DMS 273 (cell line): ENCODE data around the gene NVL.
"Not testable (repeated sequence)": the region's sequence is repeated elsewhere in the genome, so short reads cannot be mapped to it uniquely, and the experiment has no call there.

Experiments used
- DNase-seq: peaks from one replicate; lab custom pipeline; 2025; ENCODE audit not compliant: unreplicated experiment; lab: John Stamatoyannopoulos, UW

The NVL gene

DNA sequence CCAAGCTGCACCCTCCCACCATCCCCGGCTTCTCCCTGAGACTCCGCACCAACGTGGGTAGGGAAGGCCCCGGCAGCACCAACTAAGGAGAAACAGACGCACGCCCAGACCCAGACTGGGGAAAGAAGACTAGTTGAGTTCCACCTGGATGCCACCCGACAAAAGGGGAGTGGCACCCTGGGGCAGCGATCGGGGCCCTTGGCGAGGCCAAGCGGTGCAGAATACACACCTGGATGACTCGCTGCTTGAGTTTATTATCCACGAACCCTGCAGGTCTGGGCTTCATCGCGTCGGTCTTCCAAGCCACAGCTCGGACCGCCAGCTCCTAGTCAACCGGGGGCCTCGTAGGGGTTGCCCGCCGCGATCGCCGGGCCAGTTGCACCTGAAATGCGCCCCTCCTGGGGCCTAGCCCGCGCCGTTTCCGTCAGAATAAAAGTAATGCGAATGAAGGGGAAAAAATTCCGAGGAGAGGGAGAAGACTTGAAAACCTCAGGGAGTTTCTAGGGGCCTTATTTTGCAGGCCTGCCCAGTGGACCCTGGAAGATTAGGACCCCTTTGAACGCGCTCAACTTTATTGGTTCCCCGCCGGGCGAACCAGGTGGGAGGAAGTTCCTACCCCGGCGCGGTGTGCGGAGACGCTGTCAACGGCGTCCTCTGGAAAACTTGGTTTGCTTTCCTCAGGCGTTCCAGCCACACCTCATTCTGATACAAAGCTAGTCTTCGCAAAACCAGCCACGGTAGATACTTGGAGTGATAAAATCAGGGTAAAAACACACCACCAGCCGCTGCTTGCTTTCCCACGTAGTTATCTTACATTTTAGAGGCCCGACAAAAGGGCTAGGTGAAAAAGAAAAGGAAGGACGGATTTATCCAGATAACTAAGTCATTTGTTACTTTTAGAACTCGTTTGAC, at the start of gene NVL:
Gene NVL (minus strand): TSS at position 331 of the 912 bp plus-strand sequence. CDS start 45 bp downstream, at position 286.
- DNase-seq: peak; percentile 97

DNA sequence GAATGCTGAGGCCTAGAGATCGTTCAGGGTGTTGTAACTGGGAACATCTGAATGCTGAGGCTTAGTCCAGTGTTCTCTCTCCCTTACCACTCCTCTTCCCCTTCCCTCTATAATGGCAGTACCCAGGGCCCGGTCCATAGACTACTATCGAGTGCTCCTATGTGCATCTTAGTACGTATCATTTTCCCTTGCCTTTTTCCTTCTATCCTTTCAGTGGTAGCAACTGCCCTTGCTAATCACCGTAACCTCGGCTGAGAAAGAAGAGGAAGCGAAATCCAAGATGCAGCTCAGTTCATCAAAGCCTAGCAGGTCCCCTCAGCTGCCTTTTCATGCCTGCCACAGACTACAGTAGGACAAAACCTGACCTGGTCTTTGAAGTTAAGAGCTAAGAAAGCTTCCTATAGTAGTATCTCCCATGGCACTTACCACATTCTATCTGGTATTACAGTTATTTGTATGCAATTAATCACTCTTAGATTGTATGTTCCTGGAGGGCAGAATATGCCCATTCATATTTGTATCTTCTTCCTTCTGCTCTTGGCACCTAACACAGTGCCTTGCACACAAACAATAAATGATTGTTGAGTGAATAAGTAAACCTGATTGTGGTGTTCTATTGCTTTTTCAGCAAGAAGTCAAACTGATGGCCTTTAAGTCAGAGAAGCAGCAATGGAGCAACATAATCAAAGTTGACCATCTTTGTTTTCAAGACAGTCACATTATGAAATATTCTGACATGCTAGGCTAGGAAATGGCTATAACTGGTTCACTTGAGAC, 49.1 kb upstream of the NVL start:
- no peak for DNase-seq

DNA sequence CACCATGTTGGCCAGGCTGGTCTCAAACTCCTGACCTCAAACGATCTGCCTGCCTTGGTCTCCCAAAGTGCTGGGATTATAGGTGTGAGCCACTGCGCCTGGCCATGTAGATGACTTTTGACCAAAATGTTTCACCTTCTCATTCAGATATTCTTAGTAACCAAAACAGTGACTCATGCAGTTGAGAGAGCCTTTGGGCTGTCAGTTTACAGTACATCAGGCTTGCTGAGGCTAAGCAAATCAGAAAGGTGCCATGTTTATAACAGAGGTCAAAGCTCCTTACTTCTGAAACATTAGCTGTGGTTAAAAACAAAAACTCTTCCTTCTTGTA, 47.7 kb upstream of the NVL start:
- DNase-seq: no peak

DNA sequence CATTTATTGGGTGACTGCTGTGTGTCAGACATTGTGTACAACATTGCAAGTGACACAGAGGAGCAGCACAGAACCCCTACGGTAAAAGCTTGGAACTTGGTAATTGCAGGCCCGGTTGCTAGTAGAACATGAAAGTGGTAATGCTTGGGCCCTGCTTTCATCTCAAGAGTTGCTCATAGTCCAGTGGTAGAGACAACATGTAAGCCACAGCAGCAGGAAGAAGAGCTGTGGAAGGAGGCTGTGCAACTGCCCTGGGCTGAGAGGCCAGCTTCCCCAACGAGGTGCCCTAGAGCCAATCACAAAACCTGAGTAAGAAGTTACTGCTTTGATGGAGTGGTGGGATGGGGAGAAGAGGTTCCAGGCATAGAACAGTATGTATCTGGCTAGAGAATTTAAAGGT, 45.1 kb upstream of the NVL start:
- DNase-seq: no peak

DNA sequence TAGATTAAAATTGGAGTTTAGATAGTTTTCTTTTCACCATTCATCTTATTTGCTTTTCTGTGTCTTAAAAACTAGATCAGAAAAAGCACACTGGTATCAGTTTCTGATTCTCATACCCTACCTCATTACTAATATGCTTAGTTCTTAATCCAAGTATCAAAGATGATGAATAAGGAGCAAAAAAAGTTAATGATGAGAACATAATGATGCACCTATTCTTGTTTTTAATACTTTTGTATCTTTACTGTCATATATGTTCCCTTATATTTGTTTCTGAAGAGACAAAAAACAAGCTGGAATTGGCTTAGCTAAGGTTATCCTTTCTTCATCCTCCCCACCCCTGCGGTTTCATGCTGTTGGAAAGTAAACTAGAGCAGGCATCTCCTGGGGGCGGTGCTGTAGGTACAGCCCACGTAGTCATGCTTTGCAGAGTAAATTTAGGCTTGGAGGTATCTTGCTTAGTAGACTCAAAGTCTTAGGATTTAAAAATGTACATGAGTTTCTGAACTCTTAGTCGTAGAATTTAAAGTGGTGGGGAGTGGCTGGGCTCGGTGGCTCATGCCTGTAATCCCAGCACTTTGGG, 43.1 kb upstream of the NVL start:
- DNase-seq: no peak

DNA sequence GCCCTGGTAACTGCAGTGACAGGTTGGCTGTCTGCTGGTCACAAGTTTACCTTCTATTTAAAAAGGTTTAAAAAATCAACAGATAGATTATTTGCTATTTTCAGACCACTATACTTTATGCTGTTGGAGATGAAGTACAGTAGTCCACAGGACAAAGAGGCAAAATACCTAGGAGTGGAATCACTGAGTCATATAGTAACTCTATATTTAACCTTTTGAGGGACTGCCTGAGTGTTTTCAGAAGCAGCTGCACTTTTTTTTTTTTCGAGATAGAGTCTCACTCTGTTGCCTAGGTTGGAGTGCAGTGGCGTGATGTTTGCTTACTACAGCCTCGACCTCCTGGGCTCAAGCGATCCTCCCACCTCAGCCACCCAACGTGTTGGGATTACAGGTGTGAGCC, 38.4 kb upstream of the NVL start:
- no peak for DNase-seq

DNA sequence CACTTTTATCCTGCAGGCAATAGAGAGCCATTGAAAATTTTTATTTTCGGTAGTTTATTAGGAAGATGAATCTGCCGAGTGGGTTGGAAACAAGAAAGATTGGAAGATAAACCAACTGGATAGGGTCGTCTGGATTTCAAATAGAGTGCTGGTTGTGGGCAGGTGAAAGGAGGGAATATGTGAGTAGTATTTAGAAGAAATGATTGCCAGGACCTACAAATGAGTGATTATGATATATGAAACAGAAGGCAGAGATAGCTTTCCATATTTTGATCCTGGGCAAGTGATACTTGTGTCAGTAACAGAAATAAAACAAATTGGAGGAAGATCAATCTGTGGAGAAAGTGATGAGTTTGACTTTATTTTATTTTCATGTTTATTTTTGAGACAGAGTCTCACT, 29.2 kb upstream of the NVL start:
- no peak for DNase-seq

DNA sequence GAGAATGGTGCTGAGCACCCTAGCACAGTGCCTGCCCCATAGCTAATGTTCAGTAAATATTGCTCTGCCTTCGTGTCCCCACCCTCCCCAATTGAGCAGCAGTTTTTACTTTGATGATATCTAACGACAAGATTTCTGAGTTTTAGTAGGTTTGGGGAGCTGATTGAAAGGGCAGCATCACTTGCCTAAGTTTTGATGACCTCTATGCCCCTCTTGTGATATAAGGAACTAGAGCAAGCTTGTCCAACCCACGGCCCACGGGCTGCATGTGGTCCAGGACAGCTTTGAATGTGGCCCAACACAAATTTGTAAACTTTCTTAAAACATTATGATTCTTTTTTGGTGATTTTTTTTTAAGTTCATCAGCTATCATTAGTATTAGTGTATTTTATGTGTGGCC, 28.3 kb upstream of the NVL start:
- no peak for DNase-seq

DNA sequence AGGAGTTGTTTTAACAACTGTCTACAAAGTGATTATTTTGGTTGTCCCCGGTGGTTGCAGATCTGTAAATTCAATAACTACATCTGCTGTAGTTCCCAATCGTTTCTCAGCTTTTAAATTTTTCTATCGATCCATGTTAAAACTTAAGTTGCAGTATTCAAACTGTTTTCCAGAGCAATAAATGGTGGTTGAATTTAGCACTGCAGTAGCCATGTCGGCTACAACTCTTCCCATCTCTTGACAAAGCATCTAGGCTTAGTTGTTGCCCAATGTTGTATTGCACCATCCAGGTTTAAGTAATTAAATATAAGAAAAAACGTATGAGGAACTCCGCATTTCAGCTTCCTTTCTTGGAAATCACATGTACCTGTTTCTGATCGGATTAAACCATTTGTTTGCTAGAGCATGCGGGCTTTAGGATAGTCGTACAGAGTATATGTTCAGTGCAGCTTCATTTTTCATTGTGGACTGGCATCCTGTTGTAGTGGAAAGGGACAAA, 27.7 kb upstream of the NVL start:
- peak; percentile 55 for DNase-seq

DNA sequence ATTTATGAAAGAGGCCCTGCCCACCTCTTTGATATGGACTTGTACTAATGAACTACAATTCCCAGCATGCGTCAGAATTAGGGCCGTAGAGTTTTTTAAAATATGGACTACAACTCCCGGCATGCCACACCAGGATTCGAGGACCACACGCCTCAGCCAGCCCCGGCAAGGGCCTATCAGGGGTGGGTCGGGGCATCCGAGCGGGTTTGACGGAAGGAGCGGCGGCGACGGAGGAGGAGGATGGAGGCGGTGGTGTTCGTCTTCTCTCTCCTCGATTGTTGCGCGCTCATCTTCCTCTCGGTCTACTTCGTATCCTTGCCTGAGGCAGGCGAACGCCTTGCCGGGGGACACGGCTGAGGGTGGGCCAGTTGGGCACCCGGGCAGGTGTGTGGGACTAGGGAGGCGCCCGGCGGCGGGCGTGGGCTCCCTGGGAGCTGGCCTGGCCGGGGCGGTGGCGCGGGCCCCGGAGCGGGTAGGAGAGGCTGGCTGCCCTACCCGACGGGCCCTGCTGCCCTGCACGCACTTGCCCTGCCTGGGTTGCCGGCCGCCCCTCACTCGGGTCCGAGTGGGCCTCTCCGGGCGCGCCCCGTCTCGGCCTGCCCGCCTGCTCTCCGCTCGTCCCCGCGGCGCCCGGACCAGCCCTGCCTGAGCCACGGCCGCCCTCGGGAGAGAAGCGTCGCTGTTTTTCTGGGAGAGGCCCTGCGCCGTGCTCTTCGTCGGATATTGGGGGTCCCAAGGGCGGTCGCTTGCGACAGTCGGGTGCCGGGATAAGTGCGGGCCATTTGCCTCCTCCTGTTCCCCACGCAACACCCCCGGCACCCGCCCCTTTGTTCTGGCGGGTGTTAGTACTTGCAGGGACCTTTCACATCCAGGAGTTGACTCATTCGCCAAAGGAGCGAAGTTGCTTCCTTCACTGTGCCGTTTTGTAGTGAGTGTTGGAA, 27.0 kb upstream of the NVL start, which contains the start of gene CNIH4:
Gene CNIH4 (plus strand): TSS at position 195 of the 941 bp plus-strand sequence. CDS start 46 bp downstream, at position 241.
- peak; percentile 98 for DNase-seq

DNA sequence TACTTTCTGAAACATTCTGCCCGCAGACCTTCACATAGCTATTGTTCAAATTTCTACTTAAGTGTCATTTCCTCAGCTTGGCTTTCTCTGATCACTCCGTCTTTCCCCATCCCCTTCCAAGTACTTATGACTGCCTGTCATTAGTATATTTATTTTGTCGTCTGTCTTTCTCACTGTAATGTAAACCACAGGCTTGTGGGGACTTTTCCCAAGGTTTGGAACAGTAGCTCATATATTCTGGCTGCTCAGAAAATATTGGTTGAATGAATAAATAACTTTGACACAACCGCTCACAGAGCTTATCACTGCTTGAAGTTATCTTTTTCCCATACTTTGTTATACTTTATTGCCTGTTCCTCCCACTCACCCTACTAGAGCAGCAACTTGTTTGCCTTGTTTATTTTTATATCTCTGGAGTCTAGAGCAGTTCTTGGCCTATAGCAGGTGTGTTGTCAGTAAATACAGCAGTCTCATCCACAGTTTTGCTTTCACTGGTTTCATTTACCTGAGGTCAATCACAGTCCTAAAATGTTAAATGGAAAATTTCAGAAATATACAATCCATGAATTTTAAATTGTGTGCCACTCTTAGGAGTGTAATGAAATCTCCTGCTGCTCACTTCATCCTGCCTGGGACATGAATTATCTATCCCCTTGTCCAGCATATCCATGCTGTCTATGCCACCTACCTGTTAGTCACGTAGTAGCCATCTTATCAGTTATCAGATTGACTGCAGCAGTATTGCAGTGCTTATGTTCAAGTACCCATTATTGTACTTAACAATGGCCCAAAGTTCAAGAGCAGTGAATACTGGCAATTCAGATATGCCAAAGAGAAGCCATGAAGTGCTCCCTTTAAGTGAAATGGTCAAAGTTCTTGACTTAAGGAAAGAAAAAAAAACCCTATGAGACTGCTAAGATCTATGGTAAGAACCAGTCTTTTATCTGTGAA, 24.3 kb upstream of the NVL start:
- no peak for DNase-seq

DNA sequence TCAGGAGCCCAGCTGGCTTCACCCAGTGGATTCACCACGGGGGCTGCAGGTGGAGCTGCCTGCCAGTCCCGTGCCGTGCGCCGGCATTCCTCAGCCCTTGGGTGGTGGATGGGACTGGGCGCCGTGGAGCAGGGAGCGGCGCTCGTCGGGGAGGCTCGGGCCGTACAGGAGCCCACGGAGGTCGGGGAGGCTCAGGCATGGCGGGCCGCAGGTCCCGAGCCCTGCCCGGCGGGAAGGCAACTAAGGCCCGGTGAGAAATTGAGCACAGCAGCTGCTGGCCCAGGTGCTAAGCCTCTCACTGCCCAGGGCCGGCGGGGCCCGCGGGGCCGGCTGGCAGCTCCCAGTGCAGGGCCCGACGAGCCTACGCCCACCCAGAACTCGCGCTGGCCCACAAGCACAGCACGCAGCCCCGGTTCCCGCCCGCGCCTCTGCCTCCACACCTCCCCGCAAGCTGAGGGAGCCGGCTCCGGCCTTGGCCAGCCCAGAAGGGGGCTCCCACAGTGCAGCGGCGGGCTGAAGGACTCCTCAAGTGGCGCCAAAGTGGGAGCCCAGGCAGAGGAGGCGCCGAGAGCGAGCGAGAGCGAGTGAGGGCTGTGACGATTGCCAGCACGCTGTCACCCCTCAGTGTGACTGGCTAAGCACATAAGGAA, 22.6 kb upstream of the NVL start:
- DNase-seq: not testable (repeated sequence)

DNA sequence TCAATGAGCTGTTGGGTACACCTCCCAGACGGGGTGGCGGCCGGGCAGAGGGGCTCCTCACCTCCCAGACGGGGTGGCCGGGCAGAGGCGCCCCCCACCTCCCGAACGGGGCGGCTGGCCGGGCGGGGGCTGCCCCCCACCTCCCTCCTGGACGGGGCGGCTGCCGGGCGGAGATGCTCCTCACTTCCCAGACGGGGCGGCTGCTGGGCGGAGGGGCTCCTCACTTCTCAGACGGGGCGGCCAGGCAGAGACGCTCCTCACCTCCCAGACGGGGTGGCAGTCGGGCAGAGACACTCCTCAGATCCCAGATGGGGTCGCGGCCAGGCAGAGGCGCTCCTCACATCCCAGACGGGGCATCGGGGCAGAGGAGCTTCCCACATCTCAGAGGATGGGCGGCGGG, 19.7 kb upstream of the NVL start:
- not testable (repeated sequence) for DNase-seq

DNA sequence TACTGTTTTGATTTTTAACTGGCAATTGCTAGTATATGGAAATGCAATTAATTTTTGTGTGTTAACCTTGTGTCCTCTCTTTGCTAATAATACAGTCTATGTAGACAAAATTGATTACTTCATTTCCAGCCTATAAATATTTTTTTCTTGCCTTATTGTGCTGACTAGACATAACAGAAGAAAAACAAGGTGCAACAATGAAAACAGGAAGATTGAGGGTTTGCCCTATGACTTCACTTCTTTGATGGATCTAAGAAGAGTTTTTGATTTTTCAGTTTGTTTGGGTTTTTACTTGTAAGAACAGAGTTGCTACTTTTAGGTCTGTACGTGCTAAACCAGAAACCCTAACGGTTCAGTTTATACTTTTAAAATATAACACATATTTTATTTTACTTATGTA, 18.2 kb upstream of the NVL start:
- no peak for DNase-seq

DNA sequence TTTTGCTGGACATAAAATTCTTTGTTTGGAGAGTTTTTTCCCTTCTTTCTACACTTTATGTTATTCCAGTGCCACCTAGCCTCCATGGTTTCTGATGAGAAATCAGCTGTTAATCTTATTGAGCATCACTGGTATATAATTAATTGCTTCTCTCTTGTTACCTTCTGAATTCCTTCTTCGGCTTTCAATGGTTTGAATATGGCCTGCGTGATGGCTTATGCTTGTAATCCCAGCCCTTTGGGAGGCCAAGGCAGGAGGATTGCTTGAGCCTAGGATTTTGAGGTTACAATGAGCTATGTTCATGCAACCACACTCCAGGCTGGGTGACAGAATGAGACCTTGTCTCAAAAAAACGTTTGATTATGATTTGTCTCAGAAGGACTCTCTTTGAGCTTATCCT, 13.7 kb upstream of the NVL start:
- peak; percentile 6 for DNase-seq

DNA sequence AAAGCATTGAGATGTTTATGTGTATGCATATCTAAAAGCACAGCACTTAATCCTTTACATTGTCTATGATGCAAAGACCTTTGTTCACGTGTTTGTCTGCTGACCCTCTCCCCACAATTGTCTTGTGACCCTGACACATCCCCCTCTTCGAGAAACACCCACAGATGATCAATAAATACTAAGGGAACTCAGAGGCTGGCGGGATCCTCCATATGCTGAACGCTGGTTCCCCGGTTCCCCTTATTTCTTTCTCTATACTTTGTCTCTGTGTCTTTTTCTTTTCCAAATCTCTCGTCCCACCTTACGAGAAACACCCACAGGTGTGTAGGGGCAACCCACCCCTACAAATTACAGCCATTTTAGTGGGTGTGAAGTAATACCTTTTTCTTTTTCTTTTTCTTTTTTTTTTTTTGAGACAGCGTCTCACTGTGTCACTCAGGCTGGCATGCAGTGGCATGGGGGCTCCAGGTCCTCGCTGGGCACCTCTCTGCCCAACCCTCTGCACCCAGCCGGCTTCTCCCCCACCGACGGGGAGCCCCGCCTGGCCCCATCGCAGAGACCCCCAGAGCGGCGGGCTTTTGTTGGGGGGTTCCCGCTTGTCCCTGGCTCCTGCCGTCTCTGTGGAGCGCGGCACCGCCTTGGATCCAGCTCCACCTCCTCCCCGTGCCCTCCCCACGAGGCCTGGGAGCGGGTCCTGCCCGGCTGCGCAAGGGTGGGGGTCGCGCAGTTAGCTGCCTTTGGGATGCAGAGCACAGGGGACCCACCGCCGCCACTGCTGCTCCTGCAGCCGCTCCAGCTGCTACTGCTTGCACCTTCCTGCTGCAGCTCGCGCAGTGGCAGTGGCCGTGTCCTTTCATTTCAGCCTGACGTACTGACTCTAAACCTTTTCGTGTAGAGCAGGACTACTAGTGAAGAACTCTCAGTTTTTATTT, 10.7 kb upstream of the NVL start:
- peak; percentile 16 for DNase-seq

DNA sequence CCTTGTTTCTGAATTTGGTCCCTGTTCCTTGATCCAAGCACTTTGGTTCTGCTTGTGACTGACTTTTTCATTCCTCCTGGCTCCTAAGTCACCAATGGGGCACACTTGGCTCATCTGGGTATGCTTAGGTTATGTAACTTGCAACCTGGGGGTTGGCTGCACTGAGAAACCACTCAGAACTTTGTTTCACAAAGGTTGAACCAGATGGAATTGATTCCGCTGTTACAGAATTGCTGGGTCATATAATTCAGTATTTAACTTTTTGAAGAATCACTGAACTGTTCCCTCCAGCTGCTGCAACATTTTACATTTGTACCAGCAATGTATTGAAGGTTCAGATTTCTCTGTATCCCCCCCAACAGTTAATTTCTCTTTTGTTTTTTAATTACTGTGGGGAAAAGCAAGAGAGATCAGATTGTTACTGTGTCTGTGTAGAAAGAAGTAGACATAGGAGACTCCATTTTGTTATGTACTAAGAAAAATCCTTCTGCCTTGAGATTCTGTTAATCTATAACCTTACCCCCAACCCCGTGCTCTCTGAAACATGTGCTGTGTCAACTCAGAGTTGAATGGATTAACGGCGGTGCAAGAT, 9.6 kb upstream of the NVL start:
- no peak for DNase-seq
